ENCODE measurements around the gene SLC38A8.

SLC38A8 gene

DNA sequence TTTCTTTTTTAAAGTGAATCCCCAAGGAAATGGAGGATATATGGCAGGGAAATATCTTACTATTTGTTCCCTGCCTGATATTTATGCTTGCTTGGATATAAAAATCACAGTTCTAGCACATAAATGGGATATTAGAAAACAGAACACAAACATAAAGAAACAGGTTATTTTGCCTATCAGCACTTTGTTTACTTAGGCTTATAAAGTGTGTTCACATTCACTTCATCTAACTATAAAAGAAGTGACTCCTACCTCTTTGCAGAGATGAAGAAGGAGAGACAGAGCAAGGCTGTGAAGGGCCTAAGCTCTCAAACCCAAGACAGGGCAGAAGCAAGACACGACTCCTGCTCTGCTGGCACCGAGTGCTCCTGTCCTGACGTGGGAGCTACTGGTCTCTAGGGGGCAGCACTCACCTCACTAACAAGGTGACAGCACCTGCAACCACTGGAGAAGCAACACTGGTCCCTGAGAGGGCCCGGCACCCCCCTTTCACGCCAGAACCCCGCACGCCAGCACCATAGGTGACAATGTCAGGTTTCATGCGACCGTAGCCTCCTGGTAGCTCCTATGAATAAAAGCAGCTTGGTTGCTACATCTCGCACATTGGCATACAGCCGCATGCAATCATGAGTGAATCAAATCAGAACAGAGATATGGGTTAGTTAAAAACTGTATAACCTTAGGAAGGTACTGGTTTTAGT, 42.1 kb upstream of the SLC38A8 start:
- Histone ChIP-seq H3K4me2 (ENCODE audit: low read length) (peak overlapping the region; percentile 59), H3K27me3 (ENCODE audit: control insufficient read depth, low read length) (no peaks in the 10 kb centered on the region), H3K4me3 (ENCODE audit: low read length) (0 out of 2 replicates have a peak overlapping the region, but pooled peaks have one; percentile 3), H3K9me3 (ENCODE audit: control insufficient read depth, insufficient read depth, low read length) (no peaks in the 10 kb centered on the region), H3K4me1 (ENCODE audit: control insufficient read depth, low read length) (peaks cover 50% of the 10 kb centered on the region), H4K20me1 (ENCODE audit: control insufficient read depth, insufficient read depth, low read depth, low read length) (no peaks in the 10 kb centered on the region), H3K36me3 (ENCODE audit: control insufficient read depth, low read length) (peaks cover 87% of the 10 kb centered on the region), H3K27ac (ENCODE audit: low read depth, low read length) (peak overlapping the region; percentile 85), H3F3A (ENCODE audit: control insufficient read depth, insufficient read depth) (peaks cover 7% of the 10 kb centered on the region; the same call in 1 of the 2 replicates), H3K79me2 (ENCODE audit: control insufficient read depth, low read length) (peaks cover 7% of the 10 kb centered on the region; the same call in 1 of the 2 replicates), H3K9me2 (replicated peaks; ENCODE audit: control insufficient read depth, low read length) (no peaks in the 10 kb centered on the region)
- TF ChIP-seq EZH2phosphoT487 (IDR thresholded peaks at IDR 0.05; ENCODE audit: borderline replicate concordance, low read length): no peak
- TF ChIP-seq, protein P1, sequence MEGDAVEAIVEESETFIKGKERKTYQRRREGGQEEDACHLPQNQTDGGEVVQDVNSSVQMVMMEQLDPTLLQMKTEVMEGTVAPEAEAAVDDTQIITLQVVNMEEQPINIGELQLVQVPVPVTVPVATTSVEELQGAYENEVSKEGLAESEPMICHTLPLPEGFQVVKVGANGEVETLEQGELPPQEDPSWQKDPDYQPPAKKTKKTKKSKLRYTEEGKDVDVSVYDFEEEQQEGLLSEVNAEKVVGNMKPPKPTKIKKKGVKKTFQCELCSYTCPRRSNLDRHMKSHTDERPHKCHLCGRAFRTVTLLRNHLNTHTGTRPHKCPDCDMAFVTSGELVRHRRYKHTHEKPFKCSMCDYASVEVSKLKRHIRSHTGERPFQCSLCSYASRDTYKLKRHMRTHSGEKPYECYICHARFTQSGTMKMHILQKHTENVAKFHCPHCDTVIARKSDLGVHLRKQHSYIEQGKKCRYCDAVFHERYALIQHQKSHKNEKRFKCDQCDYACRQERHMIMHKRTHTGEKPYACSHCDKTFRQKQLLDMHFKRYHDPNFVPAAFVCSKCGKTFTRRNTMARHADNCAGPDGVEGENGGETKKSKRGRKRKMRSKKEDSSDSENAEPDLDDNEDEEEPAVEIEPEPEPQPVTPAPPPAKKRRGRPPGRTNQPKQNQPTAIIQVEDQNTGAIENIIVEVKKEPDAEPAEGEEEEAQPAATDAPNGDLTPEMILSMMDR (IDR thresholded peaks at IDR 0.05; ENCODE audit: low read depth, low read length, poor library complexity, severe bottlenecking): peak; percentile 94

- H3K9me2 ChIP-seq (replicated peaks; ENCODE audit: control insufficient read depth, low read length): no peaks in the 10 kb centered on the region
- TF ChIP-seq, protein P1 (IDR thresholded peaks at IDR 0.05; ENCODE audit: low read depth, low read length, poor library complexity, severe bottlenecking): no peak
- TF ChIP-seq EZH2phosphoT487 (IDR thresholded peaks at IDR 0.05; ENCODE audit: borderline replicate concordance, low read length): no peak
- no peak overlapping the region for H3K27ac ChIP-seq (ENCODE audit: low read depth, low read length)
- H3K4me1 ChIP-seq (ENCODE audit: control insufficient read depth, low read length): peaks cover 35% of the 10 kb centered on the region
- H3K79me2 ChIP-seq (ENCODE audit: control insufficient read depth, low read length): peaks cover 11% of the 10 kb centered on the region
- no peaks in the 10 kb centered on the region for H3K27me3 ChIP-seq (ENCODE audit: control insufficient read depth, low read length)
- no peaks in the 10 kb centered on the region for H4K20me1 ChIP-seq (ENCODE audit: control insufficient read depth, insufficient read depth, low read depth, low read length)
- H3K9me3 ChIP-seq (ENCODE audit: control insufficient read depth, insufficient read depth, low read length): no peaks in the 10 kb centered on the region
- peaks cover 79% of the 10 kb centered on the region for H3K36me3 ChIP-seq (ENCODE audit: control insufficient read depth, low read length)
- H3K4me2 ChIP-seq (ENCODE audit: low read length): no peak overlapping the region
- no peak overlapping the region for H3K4me3 ChIP-seq (ENCODE audit: low read length)
- H3F3A ChIP-seq (ENCODE audit: control insufficient read depth, insufficient read depth): peaks cover 7% of the 10 kb centered on the region; the same call in 1 of the 2 replicates
Observed at GRCh38 chr16:84082835-84083569, 40.4 kb upstream of the SLC38A8 start.

DNA sequence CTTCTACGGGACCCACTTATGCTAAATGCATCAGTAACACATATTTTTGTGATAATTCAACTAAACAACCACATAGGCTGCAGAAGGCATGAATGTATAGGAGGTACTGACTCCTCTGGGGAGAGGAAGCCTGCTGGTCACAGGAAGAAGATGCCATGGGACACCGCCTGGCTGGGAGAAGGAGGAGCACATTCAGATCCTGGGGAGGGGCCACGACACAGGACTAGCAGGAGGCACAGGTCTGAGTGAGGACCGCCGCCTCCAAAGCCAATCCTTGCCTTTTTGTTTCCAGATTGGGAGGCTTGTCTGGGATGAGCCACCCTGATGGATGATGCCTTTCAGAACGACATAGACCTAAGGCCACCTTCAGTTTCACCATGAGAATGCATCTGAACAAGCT, 39.5 kb upstream of the SLC38A8 start:
- H3K4me3 ChIP-seq (ENCODE audit: low read length): no peak overlapping the region
- H3K27me3 ChIP-seq (ENCODE audit: control insufficient read depth, low read length): no peaks in the 10 kb centered on the region
- H3K36me3 ChIP-seq (ENCODE audit: control insufficient read depth, low read length): peaks cover 78% of the 10 kb centered on the region
- no peaks in the 10 kb centered on the region for H3K9me3 ChIP-seq (ENCODE audit: control insufficient read depth, insufficient read depth, low read length)
- no peaks in the 10 kb centered on the region for H3K9me2 ChIP-seq (replicated peaks; ENCODE audit: control insufficient read depth, low read length)
- TF ChIP-seq EZH2phosphoT487 (IDR thresholded peaks at IDR 0.05; ENCODE audit: borderline replicate concordance, low read length): no peak
- TF ChIP-seq, protein P1 (IDR thresholded peaks at IDR 0.05; ENCODE audit: low read depth, low read length, poor library complexity, severe bottlenecking): no peak
- H3K27ac ChIP-seq (ENCODE audit: low read depth, low read length): no peak overlapping the region
- H4K20me1 ChIP-seq (ENCODE audit: control insufficient read depth, insufficient read depth, low read depth, low read length): no peaks in the 10 kb centered on the region
- peaks cover 11% of the 10 kb centered on the region for H3K79me2 ChIP-seq (ENCODE audit: control insufficient read depth, low read length)
- H3K4me1 ChIP-seq (ENCODE audit: control insufficient read depth, low read length): peaks cover 26% of the 10 kb centered on the region
- H3K4me2 ChIP-seq (ENCODE audit: low read length): no peak overlapping the region
- peaks cover 7% of the 10 kb centered on the region; the same call in 1 of the 2 replicates for H3F3A ChIP-seq (ENCODE audit: control insufficient read depth, insufficient read depth)

All from DOHH2 (cell line).